ENCODE data around the gene LAMTOR5.

Gene LAMTOR5

DNA sequence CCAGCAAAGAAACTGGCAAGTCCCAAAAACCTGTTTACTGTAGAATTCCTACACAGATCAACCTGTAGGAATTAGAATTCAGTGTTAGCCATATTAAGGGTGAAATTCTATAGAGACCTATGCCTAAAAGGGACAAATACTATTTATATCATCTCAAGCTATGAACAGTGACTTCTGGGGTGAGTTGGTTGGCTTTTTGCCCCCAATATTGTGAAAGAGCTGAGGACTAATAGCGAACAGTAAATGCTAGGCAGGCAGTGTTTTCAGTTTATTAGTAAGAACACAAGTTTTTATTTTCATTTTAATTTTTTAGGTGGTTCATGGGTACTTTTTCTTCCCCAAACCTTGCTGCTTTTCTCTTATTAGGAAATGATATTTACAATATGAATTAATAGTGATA is 32.0 kb downstream of the LAMTOR5 start:
- TF ChIP-seq, protein P1, sequence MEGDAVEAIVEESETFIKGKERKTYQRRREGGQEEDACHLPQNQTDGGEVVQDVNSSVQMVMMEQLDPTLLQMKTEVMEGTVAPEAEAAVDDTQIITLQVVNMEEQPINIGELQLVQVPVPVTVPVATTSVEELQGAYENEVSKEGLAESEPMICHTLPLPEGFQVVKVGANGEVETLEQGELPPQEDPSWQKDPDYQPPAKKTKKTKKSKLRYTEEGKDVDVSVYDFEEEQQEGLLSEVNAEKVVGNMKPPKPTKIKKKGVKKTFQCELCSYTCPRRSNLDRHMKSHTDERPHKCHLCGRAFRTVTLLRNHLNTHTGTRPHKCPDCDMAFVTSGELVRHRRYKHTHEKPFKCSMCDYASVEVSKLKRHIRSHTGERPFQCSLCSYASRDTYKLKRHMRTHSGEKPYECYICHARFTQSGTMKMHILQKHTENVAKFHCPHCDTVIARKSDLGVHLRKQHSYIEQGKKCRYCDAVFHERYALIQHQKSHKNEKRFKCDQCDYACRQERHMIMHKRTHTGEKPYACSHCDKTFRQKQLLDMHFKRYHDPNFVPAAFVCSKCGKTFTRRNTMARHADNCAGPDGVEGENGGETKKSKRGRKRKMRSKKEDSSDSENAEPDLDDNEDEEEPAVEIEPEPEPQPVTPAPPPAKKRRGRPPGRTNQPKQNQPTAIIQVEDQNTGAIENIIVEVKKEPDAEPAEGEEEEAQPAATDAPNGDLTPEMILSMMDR (IDR thresholded peaks at IDR 0.05; ENCODE audit: low read depth, low read length) = no peak
- H3K4me3 ChIP-seq (ENCODE audit: low read depth, low read length) = no peak overlapping the region
- DNase-seq (ENCODE audit: low read depth, low spot score) = no peak
- in situ Hi-C loops (cut with HindIII; ENCODE audit: low sequenced_read_pairs) = no loop called here

DNA sequence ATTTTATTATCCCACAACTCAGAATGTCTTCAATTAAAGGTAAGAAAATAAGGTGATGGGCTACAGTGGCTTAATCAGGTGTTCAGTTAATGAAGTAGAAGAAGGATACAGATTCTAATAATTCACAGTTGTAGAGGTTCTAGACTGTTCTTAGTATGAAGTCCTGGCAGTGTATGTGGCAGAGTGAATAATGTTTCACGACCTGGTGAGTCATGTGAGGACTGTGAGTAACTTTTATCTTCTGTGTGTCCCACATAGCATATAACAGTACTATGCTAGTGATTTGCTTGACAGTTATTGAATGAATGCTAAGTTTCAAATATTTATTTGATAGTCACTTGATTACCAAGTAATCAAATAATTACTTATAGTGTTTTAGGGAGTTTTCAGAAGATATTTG is 36.7 kb downstream of the LAMTOR5 start:
- in situ Hi-C loops (cut with HindIII; ENCODE audit: low sequenced_read_pairs) = no loop called here
- H3K4me3 ChIP-seq (ENCODE audit: low read depth, low read length) = no peak overlapping the region
- TF ChIP-seq, protein P1 (IDR thresholded peaks at IDR 0.05; ENCODE audit: low read depth, low read length) = no peak
- DNase-seq (ENCODE audit: low read depth, low spot score) = peak; percentile 57

GRCh38 chr1:110364221-110364620 is 43.3 kb downstream of the LAMTOR5 start:
- no peak for DNase-seq (ENCODE audit: low read depth, low spot score)
- TF ChIP-seq, protein P1 (IDR thresholded peaks at IDR 0.05; ENCODE audit: low read depth, low read length) = no peak
- in situ Hi-C loops (cut with HindIII; ENCODE audit: low sequenced_read_pairs) = no loop called here
- H3K4me3 ChIP-seq (ENCODE audit: low read depth, low read length) = no peak overlapping the region

DNA sequence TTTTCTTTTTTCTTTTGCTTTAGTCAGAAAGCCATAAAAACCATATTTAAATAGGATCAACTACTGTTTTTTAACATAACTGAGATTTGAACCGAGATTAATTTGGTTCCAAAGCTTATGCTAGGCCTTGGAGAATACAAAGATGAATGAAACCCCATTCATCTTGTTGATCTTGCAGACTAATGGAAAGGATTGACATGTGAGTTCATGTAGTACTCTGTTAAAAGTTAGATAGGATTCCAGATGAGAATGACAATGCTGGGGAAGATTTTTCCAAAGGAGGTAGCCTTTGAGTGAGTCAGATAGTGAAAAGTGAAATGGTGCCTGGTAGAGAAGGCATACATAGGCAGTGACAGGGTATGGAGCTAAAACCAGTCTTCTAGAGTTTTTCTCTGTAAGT is 45.6 kb downstream of the LAMTOR5 start:
- in situ Hi-C loops (cut with HindIII; ENCODE audit: low sequenced_read_pairs) = no loop called here
- DNase-seq (ENCODE audit: low read depth, low spot score) = no peak
- TF ChIP-seq, protein P1 (IDR thresholded peaks at IDR 0.05; ENCODE audit: low read depth, low read length) = no peak
- no peak overlapping the region for H3K4me3 ChIP-seq (ENCODE audit: low read depth, low read length)

- TF ChIP-seq, protein P1 (IDR thresholded peaks at IDR 0.05; ENCODE audit: low read depth, low read length) = no peak
- in situ Hi-C loops (cut with HindIII; ENCODE audit: low sequenced_read_pairs) = no loop called here
- no peak for DNase-seq (ENCODE audit: low read depth, low spot score)
- H3K4me3 ChIP-seq (ENCODE audit: low read depth, low read length) = no peak overlapping the region
These were observed 47.1 kb downstream of the LAMTOR5 start for GRCh38 chr1:110360431-110360830.

- no peak for DNase-seq (ENCODE audit: low read depth, low spot score)
- no peak overlapping the region for H3K4me3 ChIP-seq (ENCODE audit: low read depth, low read length)
- TF ChIP-seq, protein P1 (IDR thresholded peaks at IDR 0.05; ENCODE audit: low read depth, low read length) = no peak
- in situ Hi-C loops (cut with HindIII; ENCODE audit: low sequenced_read_pairs) = no loop called here
These were observed 51.1 kb downstream of the LAMTOR5 start for GRCh38 chr1:110356379-110356778.

GRCh38 chr1:110355321-110355720 is 52.2 kb downstream of the LAMTOR5 start:
- in situ Hi-C loops (cut with HindIII; ENCODE audit: low sequenced_read_pairs) = no loop called here
- H3K4me3 ChIP-seq (ENCODE audit: low read depth, low read length) = no peak overlapping the region
- DNase-seq (ENCODE audit: low read depth, low spot score) = no peak
- TF ChIP-seq, protein P1 (IDR thresholded peaks at IDR 0.05; ENCODE audit: low read depth, low read length) = no peak

All from astrocyte of the spinal cord (primary cell).